Measurements from ENCODE around the gene MAD2L1BP.
"Not testable (repeated sequence)": the region's sequence is repeated elsewhere in the genome, so short reads cannot be mapped to it uniquely, and the experiment has no call there.

MAD2L1BP gene

DNA sequence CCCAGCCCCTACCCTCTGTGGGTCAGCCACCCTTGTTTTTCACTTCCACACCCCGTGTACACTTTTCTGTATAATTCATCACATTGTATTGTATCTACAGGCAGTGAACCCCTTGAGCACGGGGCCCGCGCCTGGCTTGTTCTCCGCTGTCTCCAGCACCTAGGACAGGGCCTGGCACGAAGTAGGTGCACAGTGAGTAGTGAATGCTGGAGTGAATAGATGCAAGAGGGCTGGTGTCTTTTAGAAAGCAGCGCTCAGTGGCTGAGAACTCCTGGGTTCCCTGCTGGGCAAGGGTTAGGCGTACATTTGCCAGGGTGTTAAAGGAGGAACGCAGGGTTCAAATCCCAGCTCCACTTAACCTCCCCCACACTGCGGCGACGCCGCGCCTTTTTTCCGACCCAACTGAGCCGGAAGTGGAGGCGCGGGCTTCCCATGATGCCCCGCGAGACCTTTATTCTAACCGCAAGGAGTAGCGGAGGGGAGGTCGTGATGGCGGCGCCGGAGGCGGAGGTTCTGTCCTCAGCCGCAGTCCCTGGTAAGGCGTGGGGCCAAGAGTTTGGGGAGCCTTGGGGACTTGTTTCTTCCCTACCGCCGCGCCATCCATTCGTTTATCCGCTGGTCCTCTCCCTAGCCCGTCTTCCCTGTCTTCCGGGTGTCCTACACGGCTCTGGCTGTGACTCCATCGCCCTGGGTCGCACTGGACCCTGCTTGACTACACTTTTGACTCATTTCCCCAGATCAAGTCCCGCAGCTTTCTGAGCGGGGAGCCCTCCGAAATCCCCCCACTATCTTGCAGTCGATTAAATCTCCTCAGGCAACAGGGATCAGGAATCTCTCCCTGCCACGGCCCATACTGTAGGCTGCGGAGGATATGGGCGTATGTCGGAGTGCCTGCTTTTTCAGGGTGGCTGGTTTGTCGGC is at the start of gene MAD2L1BP:
Gene MAD2L1BP (plus strand): TSS at position 454 of the 921 bp plus-strand sequence. CDS start 36 bp downstream, at position 490.
- peak; percentile 82 to 83 for DNase-seq

GRCh38 chr6:43588194-43588593 is 47.4 kb upstream of the MAD2L1BP start:
- DNase-seq, result no peak

- DNase-seq, result not testable (repeated sequence)
Observed at GRCh38 chr6:43589564-43589963, 46.1 kb upstream of the MAD2L1BP start.

- DNase-seq, result no peak
Observed at GRCh38 chr6:43593938-43594337, 41.7 kb upstream of the MAD2L1BP start.

DNA sequence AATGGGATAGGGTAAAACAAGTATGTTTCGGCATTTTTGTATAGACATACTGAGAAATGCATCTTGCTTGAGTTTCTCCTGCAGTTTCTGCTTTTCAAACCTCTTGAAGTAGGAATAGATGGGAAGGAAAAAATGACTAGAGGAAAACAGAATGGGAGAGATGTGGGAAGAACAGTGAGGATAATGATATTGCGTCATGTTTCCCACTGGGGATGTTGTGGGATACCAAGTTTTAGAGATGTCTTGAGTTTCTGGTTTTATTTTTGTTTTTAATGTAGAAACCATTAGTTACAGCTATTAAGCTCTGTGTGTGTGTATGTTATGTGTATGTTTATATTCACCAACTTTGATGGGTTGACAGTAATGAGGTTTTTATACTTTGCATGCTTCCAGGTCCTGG is 35.0 kb upstream of the MAD2L1BP start:
- DNase-seq, result no peak

GRCh38 chr6:43604174-43604573 is 31.5 kb upstream of the MAD2L1BP start:
- no peak for DNase-seq

DNA sequence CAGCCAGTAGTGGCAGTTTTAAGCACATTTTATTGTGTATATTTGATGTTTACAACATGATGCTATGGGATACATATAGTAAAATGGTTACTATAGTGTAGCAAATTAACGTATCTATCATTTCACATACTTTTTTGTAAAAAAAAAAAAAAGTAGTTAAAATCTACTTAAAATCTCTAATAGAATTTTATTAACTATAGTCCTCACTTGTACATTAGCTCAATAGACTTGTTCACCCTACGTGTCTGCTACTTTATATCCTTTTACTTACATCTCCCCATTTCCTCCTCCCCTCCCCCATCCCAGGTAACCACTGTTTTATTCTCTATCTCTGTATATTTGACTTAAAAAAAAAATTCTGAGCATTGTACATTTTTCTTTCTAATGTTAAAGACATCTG is 29.6 kb upstream of the MAD2L1BP start:
- DNase-seq, result no peak

GRCh38 chr6:43608310-43608763 is 27.3 kb upstream of the MAD2L1BP start:
- peak; percentile 76 to 90 for DNase-seq

DNA sequence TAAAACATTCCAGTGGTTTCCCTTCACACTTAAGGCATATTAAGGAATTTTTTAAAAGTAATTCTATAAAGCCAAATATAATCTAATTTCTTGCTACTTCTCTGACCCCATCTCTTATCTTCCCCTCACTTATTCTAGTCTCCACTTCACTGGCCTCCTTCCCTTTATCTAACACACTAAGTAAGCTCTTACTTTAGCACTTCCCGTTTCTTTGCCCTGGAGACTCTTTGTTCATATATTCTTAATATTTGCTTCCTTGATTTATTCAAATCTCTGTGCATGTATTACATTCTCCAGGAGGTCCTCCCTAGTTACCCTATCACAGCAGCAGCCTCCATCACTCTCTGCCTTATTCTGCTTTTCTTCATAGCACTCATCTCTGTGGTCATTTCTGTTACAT is 26.8 kb upstream of the MAD2L1BP start:
- DNase-seq, result peak; percentile 62 to 73

DNA sequence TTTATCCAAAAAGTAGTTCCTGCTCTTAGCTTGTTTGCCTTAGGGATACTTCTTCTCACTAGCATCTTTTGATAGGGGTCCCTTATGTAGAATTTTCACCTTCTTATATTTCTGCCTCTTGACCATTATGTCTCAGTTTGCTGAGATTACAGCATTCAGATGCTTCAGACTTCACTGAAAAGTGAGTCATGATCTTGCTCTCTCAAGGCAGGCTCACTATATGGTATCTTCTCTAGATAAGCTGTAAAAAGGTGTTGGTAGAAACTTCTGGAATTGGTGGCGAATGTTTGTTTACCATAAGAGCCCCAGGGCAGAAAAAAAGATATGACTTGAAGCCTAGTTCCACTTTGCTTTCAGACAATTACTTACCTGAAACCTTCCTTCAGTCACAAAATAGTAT is 26.2 kb upstream of the MAD2L1BP start:
- no peak for DNase-seq

DNA sequence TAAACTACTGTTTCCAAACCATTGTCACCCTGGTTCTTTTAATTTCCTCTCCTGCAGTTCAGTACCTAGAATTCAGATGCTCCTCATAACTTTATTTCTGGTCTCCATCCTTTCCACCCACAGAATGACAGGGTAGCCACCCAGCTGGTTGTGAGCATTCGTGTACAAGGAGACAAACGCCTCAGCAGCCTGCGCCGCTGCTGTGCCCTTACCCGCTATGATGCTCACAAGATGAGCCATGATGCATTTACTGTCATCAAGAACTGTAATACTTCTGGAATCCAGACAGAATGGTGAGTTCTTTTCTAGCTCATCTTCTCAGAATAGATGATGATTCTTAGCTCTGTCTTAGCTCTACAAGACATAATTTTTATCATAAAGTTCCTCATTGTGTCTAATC is 25.2 kb upstream of the MAD2L1BP start:
- no peak for DNase-seq

- DNase-seq, result no peak
Observed at GRCh38 chr6:43613721-43614395, 21.8 kb upstream of the MAD2L1BP start.

DNA sequence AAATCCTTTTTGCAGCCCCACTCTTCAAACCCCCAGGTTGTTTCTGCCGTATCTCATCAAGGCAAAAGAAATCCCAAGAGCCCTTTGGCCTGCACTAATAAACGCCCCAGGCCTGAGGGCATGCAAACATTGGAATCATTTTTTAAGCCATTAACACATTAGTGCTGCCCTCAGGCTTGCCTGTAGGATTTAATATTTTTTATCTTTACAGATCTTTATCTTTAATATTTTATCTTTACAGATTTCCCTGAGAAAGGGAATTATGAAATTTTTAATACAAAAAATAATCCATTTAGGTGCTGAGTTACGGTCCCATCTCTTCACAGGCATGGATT is 21.3 kb upstream of the MAD2L1BP start:
- DNase-seq, result no peak

- no peak for DNase-seq
Observed at GRCh38 chr6:43616725-43617472, 18.7 kb upstream of the MAD2L1BP start.

DNA sequence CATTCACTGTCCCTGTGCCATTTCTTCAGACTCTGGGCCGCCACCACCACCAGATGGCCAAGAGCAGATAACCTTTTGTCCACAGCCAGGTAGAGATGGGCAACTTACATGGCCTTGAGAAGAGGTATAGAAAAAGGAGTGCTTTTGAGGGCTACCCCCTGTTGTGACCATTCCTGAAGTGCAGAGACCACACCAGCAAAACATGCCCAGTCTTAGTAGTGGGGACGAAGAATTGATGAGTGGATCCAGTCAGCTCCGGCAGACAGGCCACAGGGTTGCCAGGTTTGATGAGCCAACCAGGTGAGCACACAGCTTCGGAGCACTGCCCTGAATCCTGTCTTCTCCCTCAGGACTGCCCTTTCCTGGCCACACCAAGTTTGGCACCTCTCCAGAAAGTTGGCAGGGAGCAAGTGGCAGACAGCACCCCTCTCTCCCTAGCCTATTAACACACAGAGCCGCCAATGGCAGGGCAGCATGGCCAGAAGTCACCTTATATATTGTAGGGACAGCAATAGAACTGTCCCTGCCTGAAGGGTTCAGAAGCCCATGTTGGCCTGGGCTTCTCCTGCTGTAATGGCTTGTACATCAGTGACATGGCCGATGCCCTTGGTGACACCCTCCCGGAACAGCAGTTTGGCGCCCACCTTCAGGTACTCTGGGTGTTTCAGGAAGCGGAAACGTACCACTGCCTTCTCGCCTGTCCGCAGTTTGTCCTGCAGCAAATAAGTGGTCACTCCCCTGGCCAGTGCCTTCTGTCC is 14.4 kb upstream of the MAD2L1BP start:
- no peak for DNase-seq

GRCh38 chr6:43621836-43622180 is 13.8 kb upstream of the MAD2L1BP start:
- DNase-seq, result no peak

DNA sequence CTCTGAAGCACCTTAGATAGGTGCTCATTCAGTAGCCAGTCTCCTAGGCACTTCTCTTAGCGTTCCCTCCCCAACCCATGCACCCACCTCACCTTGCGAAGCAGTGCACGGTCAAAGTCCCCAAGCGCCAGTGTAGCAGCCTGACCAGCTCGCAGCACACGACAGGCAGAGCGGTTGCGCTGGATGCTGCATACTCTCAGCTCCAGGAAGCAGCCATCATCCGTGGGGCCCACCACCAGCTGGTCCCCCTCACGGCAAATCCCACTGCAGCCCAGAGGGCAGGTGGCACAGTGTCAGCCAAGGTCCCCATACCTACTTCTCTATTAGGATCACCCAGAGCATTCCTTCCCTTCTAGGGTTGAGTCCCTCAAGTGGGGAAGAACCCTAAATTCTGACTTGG is 13.1 kb upstream of the MAD2L1BP start:
- DNase-seq, result no peak

DNA sequence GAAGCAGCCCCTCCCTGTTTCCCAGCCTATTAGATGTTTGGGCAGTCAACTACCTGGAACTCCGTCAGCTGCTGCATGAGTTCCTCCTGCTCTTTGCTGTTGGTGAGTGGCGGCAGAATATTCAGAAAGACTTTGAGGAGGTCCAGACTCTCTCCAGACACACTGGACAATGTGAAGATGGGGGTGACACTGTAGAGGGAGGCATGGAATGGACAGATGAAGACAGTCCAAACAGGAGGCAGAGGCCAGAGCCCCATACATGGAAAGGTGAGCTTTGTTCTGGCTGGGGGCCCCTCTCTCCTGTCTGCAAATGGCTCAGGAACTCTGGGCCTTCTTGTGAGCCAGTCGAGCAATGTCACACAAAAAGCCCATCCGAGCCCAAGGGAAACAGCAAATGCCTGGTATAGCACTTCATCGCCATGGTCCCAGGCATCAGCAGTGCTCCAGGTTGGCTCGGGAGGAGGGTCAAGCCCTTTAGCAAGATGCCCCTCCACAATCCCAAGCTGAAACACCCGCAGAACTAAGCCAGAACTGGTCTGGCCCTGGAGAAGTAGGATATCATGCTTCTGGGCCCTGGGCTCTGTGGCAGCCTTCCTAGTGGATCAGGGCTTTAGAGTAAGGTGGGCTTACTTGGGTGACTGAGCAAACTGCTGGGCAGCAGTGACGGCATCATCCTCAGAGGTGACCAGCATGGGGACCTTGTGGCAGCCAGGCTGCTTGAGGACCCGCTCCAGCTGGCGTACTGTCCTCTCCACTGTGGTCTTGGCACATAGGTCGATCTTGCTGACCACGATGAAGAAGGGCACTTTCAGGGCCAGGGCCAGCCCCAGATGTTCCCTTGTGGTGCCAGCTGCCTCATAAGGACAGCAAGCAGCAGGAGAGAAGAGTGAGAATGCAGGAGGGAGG is 11.5 kb upstream of the MAD2L1BP start:
- DNase-seq, result no peak

- no peak for DNase-seq
Observed at GRCh38 chr6:43624786-43625288, 10.8 kb upstream of the MAD2L1BP start.

DNA sequence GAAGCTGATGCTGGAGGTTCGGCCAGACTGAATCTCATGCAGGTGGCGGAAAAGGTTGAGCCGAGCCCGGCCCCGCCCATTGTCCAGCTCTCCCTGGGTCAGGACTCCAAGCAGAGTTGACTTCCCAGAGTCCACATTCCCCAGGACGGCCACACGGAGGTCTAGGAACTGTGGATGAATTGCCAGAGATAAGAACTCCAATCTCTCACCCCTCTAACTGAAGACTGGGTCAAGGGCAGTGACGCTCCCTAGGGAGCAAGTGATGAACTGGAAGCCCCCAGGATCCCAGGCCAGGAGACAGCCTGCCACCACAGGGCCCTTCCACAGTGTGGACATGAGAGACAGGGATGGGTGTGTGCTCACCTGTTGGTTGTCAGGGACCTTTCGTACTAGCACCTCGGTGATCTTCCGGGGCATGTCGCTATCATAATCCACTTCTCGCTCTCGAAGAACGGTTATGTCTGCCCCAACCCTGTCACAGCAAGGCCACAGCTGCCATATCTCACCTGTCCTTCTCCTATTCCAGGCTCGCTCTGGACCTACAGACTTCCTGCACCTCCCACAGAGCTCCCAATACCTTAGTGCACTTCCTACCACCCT is 10.1 kb upstream of the MAD2L1BP start:
- DNase-seq, result no peak
